Hematopoietic multipotent progenitor cell treated with erythropoietin and hydrocortisone succinate and interleukin-3 and kit ligand, for 4 days (in vitro differentiated cells): ENCODE results near the gene C3orf85.
"Not testable (repeated sequence)": the region's sequence is repeated elsewhere in the genome, so short reads cannot be mapped to it uniquely, and the experiment has no call there.

ENCODE experiments used
- DNase-seq: peaks from one replicate; pipeline ENCODE4 v3.0.0-alpha.2; 2015

The C3orf85 gene

GRCh38 chr3:109136523-109136922 is at the start of gene C3orf85:
C3orf85 (plus strand) TSS chr3:109136719; CDS start chr3:109136848, 129 bp downstream.
- DNase-seq: no peak

- no peak for DNase-seq
These were observed 47.3 kb upstream of the C3orf85 start for GRCh38 chr3:109089265-109089664.

GRCh38 chr3:109091846-109092245 is 44.7 kb upstream of the C3orf85 start:
- no peak for DNase-seq

- no peak for DNase-seq
These were observed 43.0 kb upstream of the C3orf85 start for GRCh38 chr3:109093561-109093960.

GRCh38 chr3:109095166-109095565 is 41.4 kb upstream of the C3orf85 start:
- no peak for DNase-seq

- peak; percentile 15 for DNase-seq
These were observed 38.4 kb upstream of the C3orf85 start for GRCh38 chr3:109098079-109098644.

GRCh38 chr3:109109574-109109973 is 26.9 kb upstream of the C3orf85 start:
- DNase-seq: no peak

- no peak for DNase-seq
These were observed 23.4 kb upstream of the C3orf85 start for GRCh38 chr3:109112946-109113760.

GRCh38 chr3:109114746-109115145 is 21.8 kb upstream of the C3orf85 start:
- DNase-seq: no peak

GRCh38 chr3:109115451-109115850 is 21.1 kb upstream of the C3orf85 start:
- DNase-seq: no peak

GRCh38 chr3:109116031-109116430 is 20.5 kb upstream of the C3orf85 start:
- DNase-seq: no peak

- no peak for DNase-seq
These were observed 18.6 kb upstream of the C3orf85 start, which contains the start of gene MORC1 for GRCh38 chr3:109117939-109118338. MORC1 (minus strand) TSS chr3:109118134; CDS start chr3:109118059, 75 bp downstream.

GRCh38 chr3:109118584-109118983 is 17.9 kb upstream of the C3orf85 start:
- DNase-seq: no peak

- no peak for DNase-seq
These were observed 13.8 kb upstream of the C3orf85 start for GRCh38 chr3:109122690-109123089.

GRCh38 chr3:109125902-109126301 is 10.6 kb upstream of the C3orf85 start:
- DNase-seq: no peak

GRCh38 chr3:109127553-109127952 is 9.0 kb upstream of the C3orf85 start:
- no peak for DNase-seq

- no peak for DNase-seq
These were observed 5.2 kb upstream of the C3orf85 start for GRCh38 chr3:109131276-109131675.

- no peak for DNase-seq
These were observed 3.6 kb upstream of the C3orf85 start for GRCh38 chr3:109132801-109133473.

- DNase-seq: not testable (repeated sequence)
These were observed 3.1 kb upstream of the C3orf85 start for GRCh38 chr3:109133474-109133816.

GRCh38 chr3:109137761-109138160 is 1.2 kb downstream of the C3orf85 start:
- DNase-seq: no peak

- no peak for DNase-seq
These were observed 3.8 kb downstream of the C3orf85 start for GRCh38 chr3:109140318-109140717.

- DNase-seq: no peak
These were observed 7.1 kb downstream of the C3orf85 start for GRCh38 chr3:109143646-109144045.

GRCh38 chr3:109149078-109149477 is 12.6 kb downstream of the C3orf85 start:
- DNase-seq: no peak

- DNase-seq: no peak
These were observed 15.8 kb downstream of the C3orf85 start for GRCh38 chr3:109152320-109152719.
